GM18868 (cell line): ENCODE data around the gene MYCN.

Experiments
- ATAC-seq: cut with Tn5 transposase; IDR thresholded peaks from one replicate; pipeline ENCODE4 v1.9.1; 2021; ENCODE audit warnings: mild to moderate bottlenecking, moderate library complexity; ENCODE audit not compliant: unreplicated experiment

The MYCN gene

DNA sequence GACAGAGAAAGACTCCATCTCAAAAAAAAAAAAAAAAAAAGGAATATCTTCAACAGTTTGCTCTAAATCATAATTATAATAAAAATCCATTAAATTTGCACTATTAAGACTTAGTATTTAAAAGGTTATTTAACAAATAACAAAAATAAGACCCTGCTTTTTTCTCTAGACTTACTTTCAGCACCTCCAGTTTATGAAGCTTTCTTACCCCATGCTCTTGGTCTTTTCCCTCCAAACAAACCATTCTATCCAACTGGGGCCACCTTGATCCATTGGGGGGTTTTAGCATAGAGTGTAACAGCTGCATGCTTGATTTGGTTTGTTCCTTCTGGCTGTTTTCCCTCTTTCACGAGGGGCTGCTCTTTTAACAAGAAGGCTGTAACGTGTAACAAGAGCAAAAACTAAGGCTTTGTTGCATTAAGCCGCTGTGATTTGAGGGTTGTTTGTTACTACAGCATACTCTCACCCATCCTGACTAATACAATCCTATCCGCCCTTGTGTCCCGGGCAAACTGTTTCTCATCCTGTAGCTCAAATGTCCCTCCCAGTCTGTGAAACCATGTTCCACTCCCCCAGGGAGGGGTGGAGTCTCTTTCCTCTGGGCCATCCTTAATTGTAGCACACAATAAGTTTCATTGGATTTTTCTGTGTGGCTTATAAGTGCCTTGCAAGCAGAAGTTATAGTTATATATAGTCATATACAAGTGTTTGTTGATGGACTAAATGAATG, 9.6 kb upstream of the MYCN start:
- no peak for ATAC-seq

DNA sequence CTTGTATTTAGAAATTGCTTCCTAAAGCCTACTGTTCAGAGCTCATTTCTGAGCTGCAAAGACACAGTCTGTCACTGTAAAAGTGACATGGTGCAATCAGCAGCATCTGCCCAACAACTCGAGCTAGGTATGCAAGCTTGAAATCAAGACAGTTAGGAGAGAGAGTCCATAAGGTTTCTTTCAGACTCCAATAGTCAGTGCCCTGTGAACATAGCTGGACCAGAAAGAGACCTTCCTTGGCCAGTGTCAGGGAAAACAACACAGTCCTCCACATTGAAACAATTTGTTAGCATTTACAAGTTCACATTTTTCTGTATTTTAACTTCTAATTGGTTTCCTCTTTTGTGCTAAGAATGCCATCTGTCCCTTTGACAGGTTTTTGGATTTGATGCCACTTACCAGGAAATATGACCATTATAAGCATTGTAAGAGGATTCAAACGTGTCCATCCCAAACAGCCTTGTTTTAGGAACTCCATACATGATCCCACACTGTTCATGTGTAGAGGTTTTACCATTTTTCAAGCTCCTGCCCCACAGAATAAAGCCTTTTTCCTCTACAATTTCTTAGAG, 8.9 kb upstream of the MYCN start:
- ATAC-seq, result no peak

DNA sequence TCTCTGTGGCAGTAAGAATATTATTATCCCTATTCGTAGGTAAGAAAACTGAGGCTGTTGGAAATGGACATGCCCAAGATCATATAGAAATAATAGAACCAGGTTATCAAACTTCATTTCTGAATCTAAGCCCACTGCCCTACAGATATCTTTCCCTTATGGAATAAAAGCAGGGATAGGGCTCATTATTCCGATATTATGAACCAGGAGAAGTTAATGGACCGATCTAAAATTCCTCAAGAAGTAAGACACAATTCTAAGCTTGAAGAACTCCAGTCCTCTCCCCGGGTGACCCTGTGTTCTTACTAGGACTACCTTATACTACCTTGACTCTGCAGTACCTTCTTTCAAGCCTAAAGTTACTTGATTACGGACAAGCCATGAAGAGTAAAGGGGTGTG, 8.4 kb upstream of the MYCN start:
- no peak for ATAC-seq

DNA sequence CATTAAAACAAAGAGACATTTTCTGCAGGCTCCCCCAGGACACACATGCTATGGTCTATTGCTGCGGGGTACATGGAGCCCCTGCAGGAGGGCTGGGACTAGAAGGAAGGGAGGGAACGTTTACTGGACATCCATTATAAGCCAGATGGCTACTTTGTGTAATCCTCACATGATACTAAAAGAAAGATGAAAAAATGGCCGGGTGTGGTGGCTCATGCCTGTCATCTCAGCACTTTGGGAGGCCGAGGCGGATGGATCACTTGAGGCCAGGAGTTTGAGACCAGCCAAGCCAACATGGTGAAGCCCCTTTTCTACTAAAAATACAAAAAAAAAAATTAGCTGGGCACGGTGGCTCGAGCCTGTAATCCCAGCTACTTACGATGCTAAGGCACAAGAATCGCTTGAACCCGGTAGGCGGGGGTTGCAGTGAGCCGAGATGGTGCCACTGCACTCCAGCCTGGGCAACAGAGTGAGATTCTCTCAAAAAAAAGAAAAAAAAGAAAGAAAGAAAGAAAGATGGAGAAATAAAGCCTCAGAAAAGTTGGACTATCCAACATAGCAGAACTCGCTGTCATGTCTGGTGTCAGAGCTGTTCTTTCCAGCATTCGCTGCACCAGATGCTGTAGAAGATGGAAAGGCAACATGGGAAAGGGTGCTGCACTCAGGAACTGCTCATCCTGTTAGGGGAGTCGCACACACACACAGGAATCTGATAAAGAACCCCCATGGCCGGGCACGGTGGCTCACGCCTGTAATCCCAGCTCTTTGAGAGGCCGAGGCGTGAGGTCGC, 7.8 kb upstream of the MYCN start:
- no peak for ATAC-seq

DNA sequence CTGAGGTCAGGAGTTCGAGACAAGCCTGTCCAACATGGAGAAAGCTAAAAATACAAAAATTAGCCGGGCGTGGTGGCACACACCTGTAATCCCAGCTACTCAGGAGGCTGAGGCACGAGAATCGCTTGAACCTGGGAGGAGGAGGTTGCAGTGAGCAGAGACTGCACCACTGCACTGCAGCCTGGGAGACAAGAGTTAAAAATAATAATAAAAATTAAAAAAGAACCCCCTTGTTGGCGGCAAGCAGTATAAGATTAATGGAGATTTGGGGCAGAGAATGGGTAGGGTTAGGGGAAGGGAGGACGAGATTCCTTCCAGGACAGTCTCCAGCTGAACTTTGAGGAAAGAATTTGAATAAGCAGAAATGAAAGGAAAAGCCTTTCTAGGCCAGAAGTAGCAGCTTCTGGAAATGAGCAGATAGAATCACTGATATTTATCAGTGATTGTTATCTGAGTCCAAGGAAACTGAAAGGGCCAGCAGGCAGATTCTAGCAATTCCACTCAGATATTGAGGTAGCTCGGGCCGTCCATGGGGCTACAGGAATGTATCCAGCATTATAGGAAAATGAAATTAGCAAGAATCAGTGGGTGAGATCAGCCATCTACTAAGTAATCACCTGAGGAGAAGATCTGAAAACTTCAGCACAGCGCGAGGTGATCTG, 7.0 kb upstream of the MYCN start:
- no peak for ATAC-seq

DNA sequence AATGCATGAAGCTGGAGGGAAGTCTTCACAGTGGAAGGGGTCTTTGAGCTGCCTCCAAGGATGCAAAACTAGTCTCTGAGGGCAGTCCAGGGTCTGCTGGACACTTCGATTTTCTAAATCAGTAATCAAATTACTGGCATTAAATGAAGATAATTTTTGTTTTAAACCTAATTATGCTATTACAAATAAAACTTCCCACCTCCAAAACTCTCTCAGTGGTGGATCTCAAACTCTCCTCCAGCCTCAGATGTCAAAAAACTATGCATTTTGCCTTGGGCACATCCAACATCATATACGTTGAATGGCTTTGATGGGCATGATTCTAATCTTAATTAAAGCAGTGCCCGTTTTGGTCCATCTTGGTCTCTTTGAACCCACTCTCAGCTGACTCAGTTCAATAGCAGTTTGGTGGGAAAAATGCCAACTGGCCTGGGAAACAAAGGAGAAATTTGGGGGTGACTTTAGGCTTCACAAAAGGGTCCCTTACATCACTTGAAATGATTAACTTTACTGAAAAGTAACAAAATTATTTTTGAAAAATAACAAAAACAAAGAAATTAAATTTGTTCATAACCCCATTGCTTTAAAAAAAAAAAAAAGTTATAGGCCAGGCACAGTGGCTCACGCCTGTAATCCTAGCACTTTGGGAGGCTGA, 5.9 kb upstream of the MYCN start:
- ATAC-seq, result no peak

DNA sequence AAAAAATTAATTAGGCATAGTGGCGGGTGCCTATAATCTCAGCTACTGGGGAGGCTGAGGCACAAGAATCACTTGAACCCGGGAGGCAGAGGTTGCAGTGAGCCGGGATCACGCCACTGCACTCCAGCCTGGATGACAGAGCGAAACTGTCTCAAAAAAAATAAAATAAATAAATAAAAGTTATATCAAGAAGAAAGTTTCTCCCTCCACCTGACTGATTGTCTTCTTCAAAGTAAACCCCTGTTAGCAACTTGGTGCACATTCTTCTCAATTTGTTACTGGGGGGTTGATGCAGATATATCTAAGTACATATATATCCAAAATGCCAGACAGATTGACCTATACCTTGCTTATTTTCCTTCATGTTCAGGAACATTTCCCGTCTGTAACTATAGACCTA, 5.2 kb upstream of the MYCN start:
- ATAC-seq, result no peak

DNA sequence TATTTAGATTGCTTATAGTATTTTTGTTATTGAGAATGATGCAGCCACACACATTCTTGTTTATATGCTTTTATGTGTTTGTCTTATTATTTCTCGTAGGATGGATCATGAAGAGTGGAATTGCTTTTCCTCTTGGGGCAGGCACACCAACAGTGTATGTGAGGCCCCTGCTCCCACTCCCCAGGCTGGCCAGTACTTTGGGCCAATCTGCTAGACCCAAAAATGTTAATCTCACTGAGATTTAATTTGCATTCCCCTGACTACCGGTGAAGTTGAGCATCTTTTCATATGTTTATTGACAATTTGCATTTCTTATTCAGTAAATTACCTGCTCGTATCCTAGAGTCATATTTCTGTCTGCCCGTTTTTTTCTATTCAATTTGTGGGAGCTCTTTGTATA, 4.7 kb upstream of the MYCN start:
- no peak for ATAC-seq

DNA sequence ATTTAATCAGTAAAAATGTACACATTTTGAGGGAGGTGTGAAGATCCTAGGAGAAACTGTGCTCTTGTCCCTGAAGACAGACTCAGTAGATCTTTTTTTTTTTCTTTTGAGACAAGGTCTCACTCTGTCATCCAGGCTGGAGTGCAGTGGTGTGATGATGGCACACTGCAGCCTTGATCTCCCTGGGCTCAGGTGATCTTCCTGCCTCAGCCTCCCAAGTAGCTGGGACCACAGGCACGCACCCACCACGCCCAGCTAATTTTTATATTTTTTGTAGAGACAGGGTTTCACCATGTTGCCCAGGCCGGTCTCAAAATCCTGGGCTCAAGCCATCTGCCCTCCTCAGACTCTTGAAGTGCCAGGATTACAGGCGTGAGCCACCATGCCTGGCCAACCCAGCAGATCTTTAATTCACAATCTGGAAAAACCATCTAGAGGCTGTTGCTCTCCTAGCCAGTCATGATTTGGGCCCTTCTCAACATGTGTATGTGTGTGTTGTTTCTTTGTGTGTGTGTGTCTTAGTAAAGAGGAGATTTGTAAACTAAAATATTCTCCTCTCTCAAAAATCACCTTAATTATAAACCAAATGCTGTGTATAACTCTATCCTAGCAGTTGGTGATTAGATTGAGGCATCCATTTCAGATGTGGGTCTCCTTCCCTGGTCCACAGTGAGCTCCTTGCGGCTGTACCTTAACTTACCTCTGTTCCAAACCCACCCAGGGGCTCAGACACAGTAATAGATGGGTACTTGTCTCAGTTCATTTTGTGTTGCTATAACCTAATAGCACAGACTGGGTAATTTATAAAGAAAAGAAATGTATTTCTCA, 3.9 kb upstream of the MYCN start:
- ATAC-seq, result no peak

DNA sequence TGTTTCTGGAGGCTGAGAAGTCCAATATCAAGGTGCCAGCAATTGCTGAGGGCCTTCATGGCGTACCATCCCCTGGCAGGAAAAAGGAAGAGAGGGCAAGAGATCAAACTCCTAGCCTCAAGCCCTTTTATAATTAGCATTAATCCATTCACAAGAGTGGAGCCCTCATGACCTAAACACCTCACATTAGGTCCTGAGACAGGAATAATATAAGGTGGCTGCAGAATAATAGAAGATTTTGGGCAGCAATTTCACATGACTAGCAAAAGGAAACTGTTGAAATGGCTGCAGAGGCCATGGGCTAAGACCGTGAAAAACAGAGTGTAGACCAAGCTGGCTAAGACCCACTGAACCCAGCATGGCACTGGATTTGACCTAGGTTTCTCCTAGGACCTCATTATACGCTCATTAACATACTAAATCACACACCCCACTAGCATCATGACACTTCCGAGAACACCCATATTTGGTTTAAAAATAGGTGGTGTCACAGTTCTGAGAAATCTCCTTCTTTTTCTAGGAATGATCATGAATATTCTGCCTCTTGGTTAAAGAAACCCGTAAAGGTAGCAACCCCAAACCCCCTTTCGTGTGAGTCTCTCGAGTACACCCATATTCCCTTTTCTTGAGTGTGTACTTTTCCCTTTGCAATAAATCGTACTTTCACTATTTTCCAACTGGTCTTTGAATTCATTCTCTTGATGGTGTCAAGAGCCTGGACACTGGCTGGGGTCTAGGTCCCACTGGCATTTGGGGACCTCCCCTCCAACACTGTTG, 3.1 kb upstream of the MYCN start:
- no peak for ATAC-seq

DNA sequence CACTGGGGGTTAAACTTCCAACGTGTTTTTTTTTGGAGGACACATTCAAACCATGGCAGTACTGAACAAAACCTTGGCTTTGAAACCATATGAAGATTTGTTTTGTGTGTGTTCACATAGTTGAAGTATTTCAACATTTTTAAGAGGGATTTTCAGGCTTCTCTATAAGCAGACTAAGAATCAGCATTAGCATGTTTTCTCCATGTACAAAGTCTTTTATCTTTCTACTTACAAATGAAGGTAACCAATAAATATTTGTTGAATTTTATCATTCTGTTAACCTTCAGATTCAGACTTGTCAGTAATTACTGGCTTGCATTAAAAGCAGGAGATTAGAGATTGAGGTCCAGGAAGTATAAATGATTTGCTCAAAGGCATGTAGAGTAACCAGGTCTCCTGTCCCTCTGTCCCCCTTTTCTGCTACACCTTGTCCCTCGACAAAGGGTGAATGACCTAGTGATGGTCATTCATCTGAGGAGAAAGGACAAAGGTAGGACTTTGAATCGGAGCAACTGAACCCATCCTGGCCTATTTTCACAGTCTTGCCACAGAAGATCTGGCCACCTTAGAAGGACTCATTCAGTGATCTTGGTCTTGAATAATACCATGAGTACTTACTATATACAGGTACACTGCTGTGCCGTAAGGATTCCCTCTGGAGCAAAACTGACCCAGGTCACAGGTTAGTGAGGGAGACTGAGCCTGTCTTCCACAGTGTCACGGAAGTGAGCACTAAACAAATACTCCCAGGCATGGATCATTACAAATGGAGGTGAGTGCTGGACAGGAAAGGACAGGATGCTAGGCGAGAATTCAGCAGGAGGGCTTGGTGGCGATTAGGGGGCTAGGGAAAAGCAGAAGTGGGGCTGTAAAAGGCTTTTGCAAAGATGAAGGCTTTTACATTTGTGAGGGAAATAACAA, 2.2 kb upstream of the MYCN start:
- no peak for ATAC-seq

DNA sequence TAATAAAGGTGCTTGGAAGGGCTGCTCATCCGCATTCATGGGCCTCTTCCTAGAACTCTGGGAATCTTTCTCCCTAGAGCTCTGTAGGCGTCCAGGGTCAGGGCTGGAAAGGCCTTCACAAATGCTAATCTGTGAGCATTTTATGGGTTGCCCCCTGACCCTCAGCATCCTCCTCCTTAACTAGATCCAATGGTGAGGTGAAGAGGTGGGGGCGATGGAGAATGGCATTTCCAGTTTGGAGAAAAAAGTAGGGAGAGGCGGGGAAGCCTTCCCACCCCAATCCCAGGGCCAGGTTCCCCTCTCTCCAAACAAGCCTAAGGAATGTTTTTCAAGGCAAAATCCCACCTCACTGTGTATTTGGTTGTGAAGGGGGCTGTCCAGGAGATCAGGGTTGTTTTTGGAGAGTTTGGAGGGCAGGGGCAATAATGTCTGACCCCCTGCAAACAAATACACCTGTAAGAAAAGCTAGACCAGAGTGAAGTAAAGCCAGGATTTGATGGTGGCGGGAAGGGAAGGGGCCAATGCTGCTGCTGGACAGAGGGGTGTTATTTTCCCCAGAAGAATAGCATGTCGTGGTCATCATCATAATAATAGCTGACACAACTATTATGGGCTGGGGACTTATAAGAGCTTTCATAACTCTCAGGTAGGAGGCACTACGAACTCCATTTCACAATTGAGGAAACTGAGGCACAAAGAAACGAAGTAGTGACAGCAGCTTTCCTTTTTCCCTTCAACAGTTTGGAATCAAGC, 1.4 kb upstream of the MYCN start:
- no peak for ATAC-seq

DNA sequence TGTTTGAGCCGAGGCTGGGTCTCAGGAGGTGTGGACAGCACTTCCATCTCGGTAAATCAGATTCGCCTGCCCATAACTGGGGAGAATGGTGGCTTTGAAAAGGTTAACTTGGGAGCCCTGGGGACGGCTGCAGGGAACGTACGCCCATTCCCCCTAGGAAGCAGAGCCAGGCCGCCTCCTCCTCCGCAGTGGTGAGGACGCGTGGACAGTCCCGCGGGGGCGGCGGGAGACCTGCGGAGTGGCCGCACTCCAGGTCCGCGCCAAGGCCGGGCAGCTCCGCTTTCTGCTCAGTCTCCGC, 845 bp upstream of the MYCN start:
- peak; percentile 69 for ATAC-seq

DNA sequence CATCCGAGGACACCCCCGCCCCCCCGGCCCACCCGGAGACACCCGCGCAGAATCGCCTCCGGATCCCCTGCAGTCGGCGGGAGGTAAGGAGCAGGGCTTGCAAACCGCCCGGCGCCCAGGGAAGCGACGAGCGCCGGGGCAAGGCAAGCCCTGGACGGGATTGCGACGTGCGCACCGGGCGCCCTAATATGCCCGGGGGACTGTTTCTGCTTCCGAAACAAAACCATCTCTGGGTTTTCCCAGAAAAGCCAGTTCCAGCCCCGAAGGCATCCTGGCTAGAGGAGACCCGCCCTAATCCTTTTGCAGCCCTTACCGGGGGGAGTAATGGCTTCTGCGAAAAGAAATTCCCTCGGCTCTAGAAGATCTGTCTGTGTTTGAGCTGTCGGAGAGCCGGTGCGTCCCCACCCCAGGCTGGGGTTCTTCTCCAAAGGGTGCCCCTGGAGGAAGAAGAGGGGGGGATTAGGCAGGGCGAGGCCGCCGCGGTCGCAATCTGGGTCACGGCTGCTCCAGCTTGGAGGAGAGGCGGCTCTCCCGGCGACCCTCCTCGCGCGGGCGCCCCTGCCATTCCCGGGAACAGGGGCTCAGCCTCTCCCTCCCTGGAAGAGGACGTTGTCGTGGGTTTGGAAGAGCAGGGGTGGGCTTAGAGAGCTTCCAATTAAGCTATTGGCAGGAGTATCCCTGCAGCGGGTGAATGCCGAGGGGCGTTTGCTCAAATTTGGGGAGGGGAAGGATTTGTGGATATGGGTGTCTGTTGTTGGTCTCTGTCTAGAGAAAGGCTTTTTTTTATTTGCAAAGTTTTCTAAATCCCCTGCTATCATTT, 521 bp downstream of the MYCN start:
- ATAC-seq, result no peak

DNA sequence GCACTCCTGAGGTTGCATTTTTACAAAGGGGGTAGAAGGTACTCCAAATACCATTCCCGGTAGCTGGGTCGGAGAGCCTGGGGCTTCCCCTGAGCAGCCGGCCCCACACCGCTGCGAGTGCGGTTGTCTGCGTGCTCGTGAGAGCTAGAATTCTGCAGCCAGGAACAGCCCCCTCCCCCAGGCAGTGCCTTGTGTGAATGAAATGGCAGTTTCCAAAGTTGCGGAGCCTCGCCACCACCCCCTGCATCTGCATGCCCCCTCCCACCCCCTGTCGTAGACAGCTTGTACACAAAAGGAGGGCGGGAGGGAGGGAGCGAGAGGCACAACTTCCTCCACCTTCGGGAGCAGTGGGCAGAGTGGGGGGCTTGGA, 1.1 kb downstream of the MYCN start:
- no peak for ATAC-seq

DNA sequence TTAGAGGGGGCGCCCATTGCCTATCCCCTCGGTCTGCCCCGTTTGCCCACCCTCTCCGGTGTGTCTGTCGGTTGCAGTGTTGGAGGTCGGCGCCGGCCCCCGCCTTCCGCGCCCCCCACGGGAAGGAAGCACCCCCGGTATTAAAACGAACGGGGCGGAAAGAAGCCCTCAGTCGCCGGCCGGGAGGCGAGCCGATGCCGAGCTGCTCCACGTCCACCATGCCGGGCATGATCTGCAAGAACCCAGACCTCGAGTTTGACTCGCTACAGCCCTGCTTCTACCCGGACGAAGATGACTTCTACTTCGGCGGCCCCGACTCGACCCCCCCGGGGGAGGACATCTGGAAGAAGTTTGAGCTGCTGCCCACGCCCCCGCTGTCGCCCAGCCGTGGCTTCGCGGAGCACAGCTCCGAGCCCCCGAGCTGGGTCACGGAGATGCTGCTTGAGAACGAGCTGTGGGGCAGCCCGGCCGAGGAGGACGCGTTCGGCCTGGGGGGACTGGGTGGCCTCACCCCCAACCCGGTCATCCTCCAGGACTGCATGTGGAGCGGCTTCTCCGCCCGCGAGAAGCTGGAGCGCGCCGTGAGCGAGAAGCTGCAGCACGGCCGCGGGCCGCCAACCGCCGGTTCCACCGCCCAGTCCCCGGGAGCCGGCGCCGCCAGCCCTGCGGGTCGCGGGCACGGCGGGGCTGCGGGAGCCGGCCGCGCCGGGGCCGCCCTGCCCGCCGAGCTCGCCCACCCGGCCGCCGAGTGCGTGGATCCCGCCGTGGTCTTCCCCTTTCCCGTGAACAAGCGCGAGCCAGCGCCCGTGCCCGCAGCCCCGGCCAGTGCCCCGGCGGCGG, 1.7 kb downstream of the MYCN start:
- ATAC-seq, result no peak
